ENCODE data around the gene GRIP1.
A peak's percentile ranks its signal among the peaks of the same experiment; 100 is the strongest.

GRIP1 gene

DNA sequence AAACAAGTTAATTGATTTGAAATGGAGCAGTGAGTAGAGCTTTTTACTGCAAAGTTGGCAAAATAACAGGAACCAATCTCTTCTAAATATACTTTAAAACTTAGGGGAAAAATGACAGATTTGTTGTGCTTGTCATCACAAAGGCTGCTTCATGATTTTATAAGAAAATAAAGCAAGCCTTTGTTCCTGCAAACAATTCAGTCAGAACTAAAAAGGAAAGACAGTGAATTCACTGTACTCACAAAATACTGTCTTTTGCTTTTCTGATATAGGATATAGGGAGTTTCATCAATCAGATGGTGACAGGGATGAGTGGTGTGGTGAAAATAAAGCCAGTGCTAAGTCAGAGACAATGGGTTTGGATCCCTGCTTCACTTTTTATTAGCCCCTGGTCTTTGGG lies 250.6 kb downstream of the GRIP1 start:
- ChIA-PET CTCF (no interaction called here), POLR2A (ENCODE audit: low non-redundant PET) (no interaction called here)
- TF ChIP-seq, protein P1, sequence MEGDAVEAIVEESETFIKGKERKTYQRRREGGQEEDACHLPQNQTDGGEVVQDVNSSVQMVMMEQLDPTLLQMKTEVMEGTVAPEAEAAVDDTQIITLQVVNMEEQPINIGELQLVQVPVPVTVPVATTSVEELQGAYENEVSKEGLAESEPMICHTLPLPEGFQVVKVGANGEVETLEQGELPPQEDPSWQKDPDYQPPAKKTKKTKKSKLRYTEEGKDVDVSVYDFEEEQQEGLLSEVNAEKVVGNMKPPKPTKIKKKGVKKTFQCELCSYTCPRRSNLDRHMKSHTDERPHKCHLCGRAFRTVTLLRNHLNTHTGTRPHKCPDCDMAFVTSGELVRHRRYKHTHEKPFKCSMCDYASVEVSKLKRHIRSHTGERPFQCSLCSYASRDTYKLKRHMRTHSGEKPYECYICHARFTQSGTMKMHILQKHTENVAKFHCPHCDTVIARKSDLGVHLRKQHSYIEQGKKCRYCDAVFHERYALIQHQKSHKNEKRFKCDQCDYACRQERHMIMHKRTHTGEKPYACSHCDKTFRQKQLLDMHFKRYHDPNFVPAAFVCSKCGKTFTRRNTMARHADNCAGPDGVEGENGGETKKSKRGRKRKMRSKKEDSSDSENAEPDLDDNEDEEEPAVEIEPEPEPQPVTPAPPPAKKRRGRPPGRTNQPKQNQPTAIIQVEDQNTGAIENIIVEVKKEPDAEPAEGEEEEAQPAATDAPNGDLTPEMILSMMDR (conservative IDR thresholded peaks at IDR 0.05; ENCODE audit: low read depth), result no peak
- no peak for DNase-seq (ENCODE audit: low spot score)
- H3K27ac ChIP-seq, result no peak overlapping the region

- POLR2A ChIA-PET (ENCODE audit: low non-redundant PET), result no interaction called here
- DNase-seq (ENCODE audit: low spot score), result no peak
- TF ChIP-seq, protein P1 (conservative IDR thresholded peaks at IDR 0.05; ENCODE audit: low read depth), result no peak
- CTCF ChIA-PET, result no interaction called here
- H3K27ac ChIP-seq, result no peak overlapping the region
Observed at GRCh38 chr12:66426696-66427095, 252.2 kb downstream of the GRIP1 start.

DNA sequence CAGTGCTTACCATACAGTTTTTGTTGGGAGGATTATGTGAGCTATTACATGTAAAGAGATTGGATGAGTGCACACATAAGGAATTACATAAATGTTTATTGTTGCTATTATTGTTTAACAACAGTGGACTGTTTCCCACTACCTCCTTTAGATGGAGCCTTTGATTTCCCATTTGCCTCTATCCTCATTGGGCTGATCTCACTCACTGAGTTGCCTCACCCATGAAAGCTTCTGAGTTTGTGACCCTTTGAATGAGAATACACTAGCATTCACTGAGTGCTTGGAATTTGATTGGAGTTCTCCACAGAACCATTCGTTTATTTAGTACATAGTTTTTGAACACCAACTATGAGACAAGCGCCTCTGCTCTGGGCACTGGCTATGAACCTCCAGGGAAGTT lies 255.6 kb downstream of the GRIP1 start:
- ChIA-PET CTCF (no interaction called here), POLR2A (ENCODE audit: low non-redundant PET) (no interaction called here)
- TF ChIP-seq, protein P1 (conservative IDR thresholded peaks at IDR 0.05; ENCODE audit: low read depth), result no peak
- DNase-seq (ENCODE audit: low spot score), result no peak
- H3K27ac ChIP-seq, result no peak overlapping the region

DNA sequence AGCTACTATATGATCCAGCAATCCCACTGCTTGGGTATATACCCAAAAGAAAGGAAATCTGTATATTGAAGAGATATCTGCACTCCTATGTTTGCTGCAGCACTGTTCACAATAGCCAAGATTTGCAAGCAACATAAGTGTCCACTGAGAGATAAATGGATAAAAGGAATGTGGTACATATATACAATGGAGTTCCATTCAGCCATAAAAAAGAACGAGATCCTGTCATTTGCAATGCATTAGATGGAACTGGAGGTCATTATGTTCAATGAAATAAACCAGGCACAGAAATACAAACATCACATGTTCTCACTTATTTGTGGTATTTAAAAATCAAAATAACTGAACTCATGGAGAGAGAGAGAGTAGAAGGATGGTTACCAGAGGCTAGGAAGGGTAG lies 260.0 kb downstream of the GRIP1 start:
- DNase-seq (ENCODE audit: low spot score), result no peak
- ChIA-PET CTCF (interaction anchor here (0.5 kb wide), 1 partner anchor 276 kb away, joined by 3 read pairs; no protein-coding TSS in a partner anchor), POLR2A (ENCODE audit: low non-redundant PET) (no interaction called here)
- TF ChIP-seq, protein P1 (conservative IDR thresholded peaks at IDR 0.05; ENCODE audit: low read depth), result no peak
- H3K27ac ChIP-seq, result no peak overlapping the region

GRCh38 chr12:66417217-66417616 lies 261.7 kb downstream of the GRIP1 start:
- DNase-seq (ENCODE audit: low spot score), result no peak
- H3K27ac ChIP-seq, result no peak overlapping the region
- TF ChIP-seq, protein P1 (conservative IDR thresholded peaks at IDR 0.05; ENCODE audit: low read depth), result no peak
- CTCF ChIA-PET, result no interaction called here
- POLR2A ChIA-PET (ENCODE audit: low non-redundant PET), result no interaction called here

- DNase-seq (ENCODE audit: low spot score), result no peak
- CTCF ChIA-PET, result no interaction called here
- H3K27ac ChIP-seq, result no peak overlapping the region
- TF ChIP-seq, protein P1 (conservative IDR thresholded peaks at IDR 0.05; ENCODE audit: low read depth), result peak; percentile 46; the same call in 1 of the 2 replicates
- POLR2A ChIA-PET (ENCODE audit: low non-redundant PET), result no interaction called here
Observed at GRCh38 chr12:66409195-66409871, 269.5 kb downstream of the GRIP1 start.

All from RWPE1 (cell line).